HG02763 (cell line): ENCODE results near the gene PHLPP1.

Experiments used
- ATAC-seq: cut with Tn5 transposase; IDR thresholded peaks from one replicate; pipeline ENCODE4 v1.9.1; 2021; ENCODE audit warnings: mild to moderate bottlenecking, moderate library complexity; ENCODE audit not compliant: unreplicated experiment

The PHLPP1 gene

DNA sequence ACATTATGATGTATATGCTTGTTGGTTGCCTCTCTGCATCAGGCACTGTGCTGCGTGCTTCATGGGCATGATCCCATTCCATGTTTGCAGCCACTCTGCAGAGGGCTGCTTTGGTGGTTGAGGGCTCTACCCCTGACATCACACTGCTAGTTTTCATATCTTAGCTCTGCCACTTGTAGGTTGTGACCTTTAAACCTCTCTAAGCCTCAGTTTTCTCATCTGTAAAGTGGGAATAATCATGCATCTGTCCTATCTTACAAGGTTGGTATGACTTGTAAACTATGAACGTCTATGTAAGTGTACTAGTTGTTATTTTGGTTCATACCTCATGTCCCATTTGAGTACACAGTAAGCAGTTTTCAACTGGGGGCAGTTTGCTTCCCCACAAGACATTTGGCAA, 260.4 kb downstream of the PHLPP1 start:
- no peak for ATAC-seq

GRCh38 chr18:62976227-62976626, 260.9 kb downstream of the PHLPP1 start:
- ATAC-seq, result no peak

DNA sequence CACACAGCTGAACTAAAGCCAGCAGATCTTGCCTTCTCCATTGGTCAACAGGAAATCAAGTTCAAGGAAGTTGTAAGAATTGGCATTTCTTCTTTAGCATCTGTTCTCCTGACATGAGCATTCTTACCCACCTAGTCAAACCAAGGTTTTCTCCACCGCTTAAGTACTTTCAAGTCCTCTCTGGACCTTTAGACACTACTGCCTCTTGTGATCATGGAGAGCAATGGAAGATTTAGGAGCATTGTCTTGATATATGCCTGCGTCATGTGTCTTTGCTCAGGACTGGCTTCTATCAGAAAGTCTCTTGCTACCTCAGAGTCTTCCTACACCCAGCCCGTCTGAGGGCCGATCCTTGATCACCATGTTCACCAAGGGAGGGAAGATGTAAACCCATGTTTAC, 262.2 kb downstream of the PHLPP1 start:
- ATAC-seq, result no peak

- ATAC-seq, result no peak
Measured at GRCh38 chr18:62978251-62979049, 263.1 kb downstream of the PHLPP1 start.

- ATAC-seq, result no peak
Measured at GRCh38 chr18:62979176-62979575, 263.8 kb downstream of the PHLPP1 start.

GRCh38 chr18:62979900-62980299, 264.6 kb downstream of the PHLPP1 start:
- ATAC-seq, result no peak

DNA sequence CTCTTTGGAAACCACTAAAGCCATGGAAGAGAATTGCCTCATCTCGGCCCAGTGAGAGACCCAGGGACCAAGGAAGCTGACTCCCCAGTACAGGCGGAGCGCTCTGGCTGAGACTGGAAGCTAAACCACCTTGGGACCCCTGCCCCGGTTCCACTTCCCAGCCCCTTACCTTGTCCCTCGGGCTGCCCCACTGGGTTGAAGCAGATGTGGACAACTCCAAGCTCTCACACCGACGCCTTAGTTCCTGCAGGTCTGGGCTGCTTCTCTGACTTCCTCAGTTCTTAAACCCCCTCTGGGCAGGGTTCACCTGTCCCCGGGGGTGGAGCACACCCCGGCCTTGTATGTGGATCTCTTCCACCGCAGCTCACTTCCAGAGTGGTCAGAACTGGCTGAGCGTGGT, 266.2 kb downstream of the PHLPP1 start:
- ATAC-seq, result no peak

GRCh38 chr18:62982600-62983251, 267.4 kb downstream of the PHLPP1 start:
- no peak for ATAC-seq

- ATAC-seq, result no peak
Measured at GRCh38 chr18:62984656-62985315, 269.4 kb downstream of the PHLPP1 start.

- ATAC-seq, result no peak
Measured at GRCh38 chr18:62986490-62986889, 271.1 kb downstream of the PHLPP1 start.

GRCh38 chr18:62987055-62987830, 271.9 kb downstream of the PHLPP1 start:
- no peak for ATAC-seq

DNA sequence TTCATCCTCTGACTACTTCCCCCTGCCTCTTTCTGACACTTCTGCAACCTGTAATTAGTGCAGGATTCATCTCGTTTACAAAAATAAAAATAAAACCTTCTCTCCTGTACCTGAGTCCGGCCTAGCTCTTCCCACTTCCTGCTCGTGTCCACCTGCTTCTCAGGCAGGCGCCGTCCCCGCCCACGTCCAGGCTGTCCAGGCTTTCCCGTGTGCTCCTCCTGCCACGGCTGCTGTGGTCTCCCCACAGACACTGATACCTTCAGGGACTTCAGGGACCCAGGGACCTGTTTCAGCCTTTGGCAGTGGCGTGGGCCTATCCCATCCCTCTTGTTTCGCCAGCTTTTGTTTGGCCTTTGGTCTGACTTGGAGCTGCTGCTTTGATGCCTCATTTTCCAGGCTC, 272.5 kb downstream of the PHLPP1 start:
- no peak for ATAC-seq

DNA sequence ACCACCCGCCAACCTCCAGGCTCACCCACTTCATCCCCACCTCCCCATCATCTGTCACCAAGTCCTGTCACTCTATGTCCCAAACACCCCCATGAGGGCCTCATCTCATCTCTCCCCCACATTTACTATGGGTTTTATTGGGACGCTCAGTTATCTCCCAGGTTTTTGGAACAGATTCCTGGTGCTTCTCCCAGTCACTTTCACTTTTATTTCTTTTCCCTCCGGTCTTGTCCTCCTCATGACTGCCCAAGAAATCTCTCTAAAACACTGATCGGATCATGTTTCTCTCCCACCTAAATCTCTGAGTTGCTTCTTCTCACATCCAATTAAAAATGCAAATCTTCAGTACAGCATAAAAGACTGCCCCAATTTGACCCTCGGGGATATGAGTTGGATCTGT, 273.1 kb downstream of the PHLPP1 start:
- no peak for ATAC-seq

GRCh38 chr18:62989195-62989594, 273.9 kb downstream of the PHLPP1 start:
- no peak for ATAC-seq

DNA sequence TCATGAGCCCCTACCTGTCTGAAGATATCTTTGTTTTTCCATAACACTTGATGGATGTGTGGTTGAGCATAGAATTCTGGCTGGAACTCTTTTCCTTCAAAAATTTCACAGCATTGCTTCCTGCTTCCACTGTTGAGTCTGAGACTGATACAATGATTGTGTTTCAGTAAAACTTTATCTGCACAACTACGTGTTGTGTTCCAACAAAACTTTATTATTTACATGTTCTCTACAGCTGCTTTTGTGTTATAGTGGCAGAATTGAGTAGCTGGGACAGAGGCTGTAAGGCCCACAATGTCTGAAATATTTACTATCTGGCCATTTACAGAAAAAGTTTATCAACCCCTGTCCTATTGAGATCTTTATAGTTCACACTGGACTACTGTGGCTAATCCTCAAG, 275.3 kb downstream of the PHLPP1 start:
- ATAC-seq, result no peak

DNA sequence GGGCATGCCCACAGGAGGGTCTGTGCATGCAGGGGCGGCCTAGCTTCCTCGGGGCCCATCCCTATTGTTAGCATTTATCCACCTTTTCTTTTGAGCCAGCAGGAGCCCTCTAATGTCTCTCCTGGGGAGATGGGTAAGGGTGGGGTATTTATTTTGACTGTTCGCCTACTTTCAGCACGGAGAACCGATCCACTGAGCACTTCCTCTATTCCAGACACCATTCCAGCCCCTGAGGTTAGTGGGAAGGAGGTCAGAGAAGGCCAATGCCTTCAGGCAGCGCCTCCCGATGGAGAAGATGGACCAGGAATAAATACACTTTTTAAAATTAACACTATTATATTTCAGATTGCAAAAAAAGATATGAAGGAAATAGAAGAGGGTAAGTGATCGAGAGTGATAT, 276.0 kb downstream of the PHLPP1 start:
- no peak for ATAC-seq

DNA sequence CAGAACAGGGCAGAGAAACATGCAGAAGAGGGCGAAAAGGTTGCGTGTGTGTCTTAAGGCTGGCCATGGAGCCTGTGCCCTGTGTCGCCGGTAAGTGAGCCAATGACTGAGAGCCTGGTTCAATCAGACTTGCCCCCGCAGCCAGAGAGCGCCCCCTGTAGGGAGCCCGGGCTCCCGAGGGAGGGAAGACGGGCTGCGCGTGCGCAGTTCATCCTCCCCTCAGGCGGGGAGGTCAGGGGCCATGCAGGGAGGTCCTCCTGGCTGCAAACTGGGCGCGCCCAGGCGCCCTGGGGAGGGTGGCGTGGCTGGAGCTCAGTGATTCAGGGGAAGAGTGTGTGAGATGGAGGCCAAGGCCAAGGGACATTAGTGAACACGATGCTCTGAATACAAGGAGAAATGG, 276.6 kb downstream of the PHLPP1 start:
- no peak for ATAC-seq

DNA sequence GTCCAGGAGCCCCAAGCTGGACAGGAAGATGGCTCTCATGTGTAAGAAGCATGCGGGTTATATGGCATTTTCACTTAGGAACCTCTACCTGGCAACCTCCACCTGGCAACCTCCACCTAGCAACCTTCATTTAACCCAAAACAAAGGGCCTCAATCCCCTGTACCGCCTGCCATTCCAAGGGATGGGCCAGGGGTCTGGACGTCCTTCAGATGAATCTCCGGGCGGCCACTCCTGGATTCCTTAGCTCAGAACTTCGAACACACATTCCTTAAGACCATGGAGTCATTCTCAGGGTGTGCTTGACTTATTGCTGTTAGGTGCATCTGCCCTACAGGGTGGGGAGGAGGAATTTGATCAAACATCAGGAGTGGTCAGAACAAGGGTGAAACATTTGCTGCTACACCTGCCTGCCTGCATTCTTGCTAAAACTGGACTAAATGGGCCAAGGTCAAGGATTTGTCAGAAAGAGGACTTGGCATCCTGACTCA, 277.6 kb downstream of the PHLPP1 start:
- ATAC-seq, result no peak

GRCh38 chr18:62996566-62996965, 281.2 kb downstream of the PHLPP1 start:
- ATAC-seq, result no peak

DNA sequence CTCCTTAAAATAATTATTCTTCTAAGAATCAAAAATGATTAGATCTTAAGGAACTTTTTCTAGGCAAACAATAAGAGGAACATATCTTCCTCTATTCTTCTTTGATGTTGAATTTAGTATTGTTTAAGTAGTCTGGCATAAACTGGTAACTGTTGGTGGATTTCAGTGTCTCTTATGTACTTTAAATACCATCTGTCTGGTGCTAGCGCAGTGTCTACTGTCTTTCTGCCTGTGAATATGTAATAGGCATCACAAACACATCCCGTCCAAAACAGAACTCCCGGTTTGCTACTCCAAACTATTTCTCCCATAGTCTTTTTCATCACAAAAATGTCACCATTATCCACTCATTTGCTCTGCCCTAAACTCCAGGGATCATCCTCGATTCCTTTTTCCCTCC, 281.7 kb downstream of the PHLPP1 start:
- ATAC-seq, result no peak

GRCh38 chr18:62998443-62998842, 283.1 kb downstream of the PHLPP1 start:
- ATAC-seq, result no peak
